ENCODE data around the gene CALML3. TPM values are rescaled to one million over a fixed set of nuclear protein-coding genes. Genes with fewer than 3 reads are reported as not detected.

The CALML3 gene
- total RNA-seq, 2 donors from 2014 or later = not detected

GRCh38 chr10:5507649-5508131, 17.1 kb upstream of the CALML3 start:
- Mint-ChIP-seq H3K4me3 (no peak overlapping the region), H3K9me3 (no peaks in the 10 kb centered on the region), H3K27ac (no peak overlapping the region), H3K36me3 (no peaks in the 10 kb centered on the region), H3K27me3 (peaks cover 12 to 28% of the 10 kb centered on the region in 2 donors), H3K4me1 (ENCODE audit: low read depth in 2 of 2) (no peaks in the 10 kb centered on the region)
- ATAC-seq = no peak
- peak; percentile 53 for DNase-seq (ENCODE audit: low spot score)

GRCh38 chr10:5508161-5508604, 16.6 kb upstream of the CALML3 start:
- Mint-ChIP-seq H3K27ac (no peak overlapping the region), H3K4me3 (no peak overlapping the region), H3K36me3 (no peaks in the 10 kb centered on the region), H3K4me1 (ENCODE audit: low read depth in 2 of 2) (no peaks in the 10 kb centered on the region), H3K27me3 (peaks cover 11 to 28% of the 10 kb centered on the region in 2 donors), H3K9me3 (no peaks in the 10 kb centered on the region)
- ATAC-seq = no peak
- no peak for DNase-seq (ENCODE audit: low spot score)

- no peak for DNase-seq (ENCODE audit: low spot score)
- peaks cover 12 to 25% of the 10 kb centered on the region in 2 donors for H3K27me3 Mint-ChIP-seq
- H3K4me1 Mint-ChIP-seq (ENCODE audit: low read depth in 2 of 2) = no peaks in the 10 kb centered on the region
- no peak overlapping the region for H3K27ac Mint-ChIP-seq
- H3K36me3 Mint-ChIP-seq = no peaks in the 10 kb centered on the region
- no peaks in the 10 kb centered on the region for H3K9me3 Mint-ChIP-seq
- no peak for ATAC-seq
- no peak overlapping the region for H3K4me3 Mint-ChIP-seq
These were observed 16.0 kb upstream of the CALML3 start for GRCh38 chr10:5508786-5509185.

- H3K9me3 Mint-ChIP-seq = no peaks in the 10 kb centered on the region
- no peaks in the 10 kb centered on the region for H3K36me3 Mint-ChIP-seq
- H3K4me1 Mint-ChIP-seq (ENCODE audit: low read depth in 2 of 2) = no peaks in the 10 kb centered on the region
- H3K4me3 Mint-ChIP-seq = no peak overlapping the region
- no peak overlapping the region for H3K27ac Mint-ChIP-seq
- H3K27me3 Mint-ChIP-seq = peaks cover 12 to 25% of the 10 kb centered on the region in 2 donors
- ATAC-seq (no peak), DNase-seq (ENCODE audit: low spot score) (no peak)
These were observed 15.5 kb upstream of the CALML3 start for GRCh38 chr10:5509236-5509635.

- DNase-seq (ENCODE audit: low spot score) = no peak
- H3K4me1 Mint-ChIP-seq (ENCODE audit: low read depth in 2 of 2) = no peaks in the 10 kb centered on the region
- ATAC-seq = no peak
- no peaks in the 10 kb centered on the region for H3K36me3 Mint-ChIP-seq
- no peak overlapping the region for H3K27ac Mint-ChIP-seq
- H3K9me3 Mint-ChIP-seq = no peaks in the 10 kb centered on the region
- no peak overlapping the region for H3K4me3 Mint-ChIP-seq
- H3K27me3 Mint-ChIP-seq = peaks cover 12 to 25% of the 10 kb centered on the region in 2 donors
These were observed 15.1 kb upstream of the CALML3 start for GRCh38 chr10:5509691-5510090.

GRCh38 chr10:5510281-5511072, 14.3 kb upstream of the CALML3 start:
- Mint-ChIP-seq H3K4me1 (ENCODE audit: low read depth in 2 of 2) (no peaks in the 10 kb centered on the region), H3K4me3 (no peak overlapping the region), H3K27ac (no peak overlapping the region), H3K36me3 (no peaks in the 10 kb centered on the region), H3K9me3 (no peaks in the 10 kb centered on the region), H3K27me3 (peaks cover 10 to 23% of the 10 kb centered on the region in 2 donors)
- DNase-seq (ENCODE audit: low spot score) (no peak), ATAC-seq (no peak)

- Mint-ChIP-seq H3K4me3 (no peak overlapping the region), H3K27me3 (peaks cover 10 to 26% of the 10 kb centered on the region in 2 donors), H3K27ac (no peak overlapping the region), H3K4me1 (ENCODE audit: low read depth in 2 of 2) (no peaks in the 10 kb centered on the region), H3K9me3 (no peaks in the 10 kb centered on the region), H3K36me3 (no peaks in the 10 kb centered on the region)
- no peak for DNase-seq (ENCODE audit: low spot score)
- ATAC-seq = no peak
These were observed 13.4 kb upstream of the CALML3 start for GRCh38 chr10:5511231-5511884.

- Mint-ChIP-seq H3K27ac (peak overlapping the region in 1 of 2 donors; percentile 23), H3K4me1 (ENCODE audit: low read depth in 2 of 2) (no peaks in the 10 kb centered on the region), H3K27me3 (peaks cover 10 to 31% of the 10 kb centered on the region in 2 donors), H3K9me3 (no peaks in the 10 kb centered on the region), H3K4me3 (no peak overlapping the region), H3K36me3 (no peaks in the 10 kb centered on the region)
- ATAC-seq (no peak), DNase-seq (ENCODE audit: low spot score) (no peak)
These were observed 12.9 kb upstream of the CALML3 start for GRCh38 chr10:5511885-5512280.

- DNase-seq (ENCODE audit: low spot score) = no peak
- Mint-ChIP-seq H3K27me3 (peaks cover 10 to 34% of the 10 kb centered on the region in 2 donors), H3K27ac (peak overlapping the region in 1 of 2 donors; percentile 23), H3K9me3 (no peaks in the 10 kb centered on the region), H3K36me3 (no peaks in the 10 kb centered on the region), H3K4me1 (ENCODE audit: low read depth in 2 of 2) (no peaks in the 10 kb centered on the region), H3K4me3 (no peak overlapping the region)
- no peak for ATAC-seq
These were observed 12.4 kb upstream of the CALML3 start for GRCh38 chr10:5512331-5512730.

- no peak for ATAC-seq
- no peak for DNase-seq (ENCODE audit: low spot score)
- Mint-ChIP-seq H3K36me3 (no peaks in the 10 kb centered on the region), H3K27me3 (peaks cover 10 to 34% of the 10 kb centered on the region in 2 donors), H3K9me3 (no peaks in the 10 kb centered on the region), H3K4me3 (no peak overlapping the region), H3K4me1 (ENCODE audit: low read depth in 2 of 2) (no peaks in the 10 kb centered on the region), H3K27ac (no peak overlapping the region)
These were observed 11.7 kb upstream of the CALML3 start for GRCh38 chr10:5512881-5513612.

GRCh38 chr10:5514226-5514850, 10.4 kb upstream of the CALML3 start:
- no peaks in the 10 kb centered on the region for H3K4me1 Mint-ChIP-seq (ENCODE audit: low read depth in 2 of 2)
- no peak overlapping the region for H3K27ac Mint-ChIP-seq
- no peak for DNase-seq (ENCODE audit: low spot score)
- no peak overlapping the region for H3K4me3 Mint-ChIP-seq
- no peaks in the 10 kb centered on the region for H3K36me3 Mint-ChIP-seq
- no peaks in the 10 kb centered on the region for H3K9me3 Mint-ChIP-seq
- peaks cover 10 to 27% of the 10 kb centered on the region in 2 donors for H3K27me3 Mint-ChIP-seq
- ATAC-seq = no peak

- no peaks in the 10 kb centered on the region for H3K9me3 Mint-ChIP-seq
- H3K4me3 Mint-ChIP-seq = no peak overlapping the region
- no peaks in the 10 kb centered on the region for H3K36me3 Mint-ChIP-seq
- DNase-seq (ENCODE audit: low spot score) (no peak), ATAC-seq (no peak)
- peaks cover 10 to 27% of the 10 kb centered on the region in 2 donors for H3K27me3 Mint-ChIP-seq
- no peak overlapping the region for H3K27ac Mint-ChIP-seq
- no peaks in the 10 kb centered on the region for H3K4me1 Mint-ChIP-seq (ENCODE audit: low read depth in 2 of 2)
These were observed 8.6 kb upstream of the CALML3 start for GRCh38 chr10:5515948-5516761.

- Mint-ChIP-seq H3K27ac (no peak overlapping the region), H3K4me1 (ENCODE audit: low read depth in 2 of 2) (no peaks in the 10 kb centered on the region), H3K4me3 (no peak overlapping the region), H3K27me3 (peaks cover 5 to 23% of the 10 kb centered on the region in 2 donors), H3K36me3 (no peaks in the 10 kb centered on the region), H3K9me3 (no peaks in the 10 kb centered on the region)
- no peak for DNase-seq (ENCODE audit: low spot score)
- ATAC-seq = no peak
These were observed 7.2 kb upstream of the CALML3 start for GRCh38 chr10:5517546-5517945.
